MCF 10A (cell line): Measurements from ENCODE around the gene GPR107. TPM values are rescaled to one million over a fixed set of nuclear protein-coding genes. Genes with fewer than 3 reads are reported as not detected.

Experiments used
- BruUV-seq: library from RNA; stranded (reverse); fragments of 400-500 nt; replicated peaks from 2 replicates; lab custom pipeline; 2021; lab: Mats Ljungman, UMichigan
- CTCF ChIA-PET: fragments of 300-600 bp; sonication (Branson Sonifier 250); formaldehyde crosslinking; extraction: SDS; loops from one replicate; lab custom pipeline; 2021; ENCODE audit warnings: antibody characterized with exemption, inconsistent platforms; lab: Yijun Ruan, JAX
- POLR2A ChIA-PET: fragments of 300-600, 350-650 bp; sonication (Branson Sonifier 250); formaldehyde crosslinking; extraction: SDS; loops from one replicate; lab custom pipeline; 2020; ENCODE audit warnings: antibody characterized with exemption, inconsistent platforms; lab: Yijun Ruan, JAX
- DNase-seq: peaks from one replicate; pipeline ENCODE4 v3.0.0-alpha.2; 2018; ENCODE audit not compliant: unreplicated experiment
- H3K27ac Mint-ChIP-seq: one replicate; pipeline ENCODE4 v1.8.0; 2022; ENCODE audit warnings: mild to moderate bottlenecking, low read depth, mixed read lengths; ENCODE audit not compliant: unreplicated experiment
- H3K27me3 Mint-ChIP-seq: one replicate; pipeline ENCODE4 v1.8.0; 2022; ENCODE audit warnings: mixed read lengths; ENCODE audit not compliant: insufficient read depth, unreplicated experiment
- H3K36me3 Mint-ChIP-seq: one replicate; pipeline ENCODE4 v1.8.0; 2022; ENCODE audit warnings: mild to moderate bottlenecking, moderate library complexity, mixed read lengths; ENCODE audit not compliant: insufficient read depth, unreplicated experiment
- H3K4me1 Mint-ChIP-seq: one replicate; pipeline ENCODE4 v1.8.0; 2022; ENCODE audit warnings: mixed read lengths; ENCODE audit not compliant: insufficient read depth, unreplicated experiment
- H3K4me3 Mint-ChIP-seq: one replicate; pipeline ENCODE4 v1.8.0; 2022; ENCODE audit warnings: mild to moderate bottlenecking, moderate library complexity, mixed read lengths; ENCODE audit not compliant: unreplicated experiment
- H3K9me3 Mint-ChIP-seq: one replicate; pipeline ENCODE4 v1.8.0; 2022; ENCODE audit warnings: mixed read lengths; ENCODE audit not compliant: unreplicated experiment
- CTCF ChIP-seq: fragments of 200-600 bp; IDR thresholded peaks from one replicate; pipeline ENCODE4 v1.8.0; 2022; ENCODE audit warnings: antibody characterized with exemption, mild to moderate bottlenecking; ENCODE audit not compliant: unreplicated experiment
- intact Hi-C: fragments of 100-400 bp; cut with micrococcal nuclease; formaldehyde crosslinking; loops from 2 replicates; pipeline ENCODE4 v1.14.1; 2022
- total RNA-seq: library from RNA; stranded (reverse); gene quantifications from 2 replicates; pipeline ENCODE4 v1.2.3, GENCODE V29; 2022

Gene GPR107
- total RNA-seq, 1 experiment from 2014 or later, result 32.9 TPM

GRCh38 chr9:130183133-130183762 is 129.5 kb downstream of the GPR107 start:
- DNase-seq, result peak; percentile 17
- no TSS peak for BruUV-seq
- Mint-ChIP-seq H3K27me3 (no peaks in the 10 kb centered on the region), H3K9me3 (no peaks in the 10 kb centered on the region), H3K4me1 (peaks cover 16% of the 10 kb centered on the region), H3K27ac (no peak overlapping the region), H3K36me3 (peaks cover 5% of the 10 kb centered on the region), H3K4me3 (no peak overlapping the region)
- intact Hi-C loops, result no loop called here
- ChIA-PET POLR2A (no interaction called here), CTCF (no interaction called here)
- TF ChIP-seq CTCF, result no peak

GRCh38 chr9:130185017-130185416 is 131.3 kb downstream of the GPR107 start:
- no peak for DNase-seq
- ChIA-PET CTCF (no interaction called here), POLR2A (no interaction called here)
- Mint-ChIP-seq H3K36me3 (peaks cover 5% of the 10 kb centered on the region), H3K27ac (no peak overlapping the region), H3K4me1 (peaks cover 16% of the 10 kb centered on the region), H3K4me3 (no peak overlapping the region), H3K9me3 (no peaks in the 10 kb centered on the region), H3K27me3 (no peaks in the 10 kb centered on the region)
- TF ChIP-seq CTCF, result no peak
- intact Hi-C loops, result no loop called here
- no TSS peak for BruUV-seq

- BruUV-seq, result no TSS peak
- ChIA-PET POLR2A (no interaction called here), CTCF (no interaction called here)
- Mint-ChIP-seq H3K27me3 (no peaks in the 10 kb centered on the region), H3K27ac (no peak overlapping the region), H3K4me3 (no peak overlapping the region), H3K36me3 (peaks cover 5% of the 10 kb centered on the region), H3K9me3 (no peaks in the 10 kb centered on the region), H3K4me1 (peaks cover 16% of the 10 kb centered on the region)
- intact Hi-C loops, result no loop called here
- no peak for TF ChIP-seq CTCF
- DNase-seq, result no peak
These were observed 131.9 kb downstream of the GPR107 start for GRCh38 chr9:130185490-130186031.

- no peak for TF ChIP-seq CTCF
- Mint-ChIP-seq H3K9me3 (no peaks in the 10 kb centered on the region), H3K27ac (peak overlapping the region; percentile 84), H3K4me3 (no peak overlapping the region), H3K4me1 (peaks cover 16% of the 10 kb centered on the region), H3K27me3 (no peaks in the 10 kb centered on the region), H3K36me3 (peaks cover 5% of the 10 kb centered on the region)
- ChIA-PET POLR2A (no interaction called here), CTCF (no interaction called here)
- intact Hi-C loops, result no loop called here
- DNase-seq, result no peak
- BruUV-seq, result no TSS peak
These were observed 132.3 kb downstream of the GPR107 start for GRCh38 chr9:130186051-130186450.
